HepG2 (cell line): ENCODE results near the gene SDR39U1.

Source experiments
- FOSL2 ChIP-seq: sonication (generic); formaldehyde crosslinking; IDR thresholded peaks from 2 replicates; pipeline ENCODE4 v1.4.0; 2020; ENCODE audit warnings: missing genetic modification reagents
- MAX ChIP-seq: IDR thresholded peaks from 2 replicates; pipeline ENCODE4 v1.6.1; 2012; ENCODE audit warnings: inconsistent platforms
- PHF20 ChIP-seq: sonication (generic); formaldehyde crosslinking; IDR thresholded peaks from 2 replicates; pipeline ENCODE4 v1.5.0; 2020; ENCODE audit warnings: mild to moderate bottlenecking, missing genetic modification reagents
- POGZ ChIP-seq: sonication (generic); formaldehyde crosslinking; IDR thresholded peaks from 2 replicates; pipeline ENCODE4 v1.4.0; 2020; ENCODE audit warnings: mild to moderate bottlenecking, missing genetic modification reagents
- SMAD1 ChIP-seq: sonication (generic); formaldehyde crosslinking; IDR thresholded peaks from 2 replicates; pipeline ENCODE4 v1.4.0; 2020; ENCODE audit warnings: missing genetic modification reagents, low read depth, mild to moderate bottlenecking, borderline replicate concordance

GRCh38 chr14:24483604-24484252 lies 41.2 kb upstream of the SDR39U1 start:
- TF ChIP-seq POGZ (no peak), SMAD1 (CRISPR knock-in tag) (no peak), PHF20 (CRISPR knock-in tag) (no peak), MAX (no peak), FOSL2 (CRISPR knock-in tag) (no peak)
